Activated CD4-positive, alpha-beta T cell treated with anti-CD3 and anti-CD28 coated beads, Interleukin-2, Interleukin-4, amounts not matched to agents 100 ng/mL and 50 ng/mL, durations not matched to agents 16 hours and 8 hours (primary cell): ENCODE measurements around the gene PITHD1.
"Not testable (repeated sequence)": the region's sequence is repeated elsewhere in the genome, so short reads cannot be mapped to it uniquely, and the experiment has no call there.

Experiments used
- DNase-seq: peaks from one replicate; pipeline ENCODE4 v3.0.0-alpha.2; 2020; ENCODE audit warnings: low spot score

The PITHD1 gene

DNA sequence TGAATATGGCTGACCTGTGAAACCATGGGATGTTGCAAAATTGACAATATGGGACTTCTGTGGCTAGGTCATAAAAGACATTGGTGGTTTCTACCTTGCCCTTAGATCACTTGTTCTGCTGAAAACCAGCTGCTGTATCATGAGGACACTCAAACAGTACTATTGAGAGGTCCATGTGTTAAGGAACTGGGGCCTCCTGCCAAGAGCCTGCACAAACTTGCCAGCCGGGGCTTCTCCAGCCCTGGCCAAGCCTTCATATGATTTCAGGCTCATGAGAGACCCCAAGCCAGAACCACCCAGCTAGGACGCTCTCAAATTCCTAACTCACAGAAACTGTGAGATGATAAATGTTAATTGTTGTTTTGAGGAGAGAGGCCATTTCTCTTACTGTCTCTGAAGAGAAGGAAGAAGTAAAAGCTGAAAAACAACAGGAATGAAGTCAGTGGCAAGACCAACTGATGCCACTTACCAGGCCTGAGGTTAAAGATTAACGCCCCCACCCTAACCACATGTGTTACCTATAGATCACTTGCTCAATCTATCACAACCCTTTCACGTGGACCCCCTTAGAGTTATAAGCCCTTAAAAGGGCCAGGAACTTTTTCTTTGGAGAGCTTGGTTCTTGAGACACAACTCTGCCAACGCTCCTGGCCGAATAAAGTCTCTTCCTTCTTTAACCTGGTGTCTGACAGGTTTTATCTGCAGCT, 3.9 kb upstream of the PITHD1 start:
- no peak for DNase-seq

- no peak for DNase-seq
Observed at GRCh38 chr1:23776217-23776616, 2.0 kb upstream of the PITHD1 start.

- DNase-seq: peak; percentile 34
Observed at GRCh38 chr1:23779826-23780371, 1.7 kb downstream of the PITHD1 start.

- DNase-seq: not testable (repeated sequence)
Observed at GRCh38 chr1:23783141-23783540, 4.9 kb downstream of the PITHD1 start.

- DNase-seq: no peak
Observed at GRCh38 chr1:23784846-23785245, 6.6 kb downstream of the PITHD1 start.

- no peak for DNase-seq
Observed at GRCh38 chr1:23787701-23788100, 9.5 kb downstream of the PITHD1 start.

DNA sequence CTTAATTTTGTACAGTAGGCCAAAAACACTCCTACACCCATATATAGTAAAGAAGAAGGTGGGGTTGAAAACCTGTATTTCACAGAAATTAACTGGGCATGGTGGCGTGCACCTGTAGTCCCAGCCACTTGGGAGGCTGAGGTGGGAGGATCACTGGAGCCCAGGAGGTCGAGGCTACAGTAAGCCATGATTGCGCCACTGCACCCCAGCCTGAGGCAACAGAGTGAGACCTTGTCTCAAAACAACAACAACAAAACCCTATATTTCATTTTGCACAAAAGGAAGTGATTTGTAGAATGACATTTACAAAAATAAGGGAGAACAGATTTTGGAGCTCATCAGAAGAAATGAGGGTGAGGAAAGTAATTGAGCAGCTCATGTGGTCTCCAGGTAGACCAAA, 10.5 kb downstream of the PITHD1 start:
- no peak for DNase-seq

GRCh38 chr1:23790696-23791515, 12.7 kb downstream of the PITHD1 start, which contains the start of gene LYPLA2:
Gene LYPLA2 (plus strand): TSS chr1:23791145. CDS start chr1:23792683, 1,538 bp downstream.
- peak; percentile 92 for DNase-seq

GRCh38 chr1:23791516-23792047, 13.4 kb downstream of the PITHD1 start:
- no peak for DNase-seq

- no peak for DNase-seq
Observed at GRCh38 chr1:23792151-23792945, 14.1 kb downstream of the PITHD1 start.

- no peak for DNase-seq
Observed at GRCh38 chr1:23793018-23793781, 15.0 kb downstream of the PITHD1 start.

GRCh38 chr1:23793861-23794731, 15.9 kb downstream of the PITHD1 start:
- no peak for DNase-seq

DNA sequence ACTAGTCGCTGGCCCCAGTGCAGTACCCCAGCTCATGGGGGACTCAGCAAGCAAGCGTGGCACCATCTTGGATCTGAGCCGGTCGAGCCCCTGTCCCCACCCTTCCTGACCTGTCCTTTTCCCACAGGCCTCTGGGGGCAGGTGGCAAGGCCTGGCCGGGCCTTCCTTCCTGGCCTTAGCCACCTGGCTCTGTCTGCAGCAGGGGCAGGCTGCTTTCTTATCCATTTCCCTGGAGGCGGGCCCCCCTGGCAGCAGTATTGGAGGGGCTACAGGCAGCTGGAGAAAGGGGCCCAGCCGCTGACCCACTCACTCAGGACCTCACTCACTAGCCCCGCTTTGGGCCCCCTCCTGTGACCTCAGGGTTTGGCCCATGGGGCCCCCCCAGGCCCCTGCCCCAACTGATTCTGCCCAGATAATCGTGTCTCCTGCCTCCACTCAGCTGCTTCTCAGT, 16.5 kb downstream of the PITHD1 start:
- not testable (repeated sequence) for DNase-seq

DNA sequence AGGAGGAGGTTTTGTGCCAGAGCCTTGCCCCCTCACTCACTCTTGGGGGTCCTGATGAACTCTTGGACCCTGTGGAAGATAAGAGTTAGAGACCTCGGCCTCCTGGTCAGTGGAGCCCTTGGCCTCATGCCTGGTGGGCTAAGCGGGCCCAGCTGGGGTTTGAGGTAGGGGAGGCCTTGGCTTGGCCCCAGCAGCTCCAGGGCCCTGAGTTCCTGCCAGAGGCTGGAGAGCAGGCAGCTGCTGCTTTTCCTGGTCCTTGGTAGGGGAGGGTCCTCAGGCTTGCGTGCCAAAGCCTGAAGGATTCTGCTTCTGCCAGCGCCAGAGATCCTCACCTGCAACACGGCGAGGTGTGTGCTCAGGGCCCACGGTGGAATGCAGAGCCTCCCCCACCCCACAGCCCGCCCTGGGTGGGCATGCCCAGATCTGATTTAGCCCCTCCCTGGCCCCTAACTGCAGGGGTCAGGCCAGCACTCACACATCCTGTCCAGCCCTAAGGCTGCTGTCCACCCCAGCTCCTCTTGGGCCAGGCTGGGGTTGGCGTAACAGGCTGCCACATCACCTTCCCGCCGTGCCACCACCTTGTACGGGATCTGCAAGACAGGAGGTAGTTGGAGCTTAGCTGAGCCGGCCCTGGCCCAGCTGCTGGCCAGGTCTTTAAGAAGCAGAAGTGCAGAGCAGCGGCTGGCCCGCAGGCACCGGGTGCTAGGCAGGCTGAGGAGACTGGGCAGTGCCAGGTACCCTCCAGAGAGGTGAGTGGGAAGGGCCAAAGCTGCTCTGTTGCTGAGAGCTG, 17.7 kb downstream of the PITHD1 start:
- no peak for DNase-seq

DNA sequence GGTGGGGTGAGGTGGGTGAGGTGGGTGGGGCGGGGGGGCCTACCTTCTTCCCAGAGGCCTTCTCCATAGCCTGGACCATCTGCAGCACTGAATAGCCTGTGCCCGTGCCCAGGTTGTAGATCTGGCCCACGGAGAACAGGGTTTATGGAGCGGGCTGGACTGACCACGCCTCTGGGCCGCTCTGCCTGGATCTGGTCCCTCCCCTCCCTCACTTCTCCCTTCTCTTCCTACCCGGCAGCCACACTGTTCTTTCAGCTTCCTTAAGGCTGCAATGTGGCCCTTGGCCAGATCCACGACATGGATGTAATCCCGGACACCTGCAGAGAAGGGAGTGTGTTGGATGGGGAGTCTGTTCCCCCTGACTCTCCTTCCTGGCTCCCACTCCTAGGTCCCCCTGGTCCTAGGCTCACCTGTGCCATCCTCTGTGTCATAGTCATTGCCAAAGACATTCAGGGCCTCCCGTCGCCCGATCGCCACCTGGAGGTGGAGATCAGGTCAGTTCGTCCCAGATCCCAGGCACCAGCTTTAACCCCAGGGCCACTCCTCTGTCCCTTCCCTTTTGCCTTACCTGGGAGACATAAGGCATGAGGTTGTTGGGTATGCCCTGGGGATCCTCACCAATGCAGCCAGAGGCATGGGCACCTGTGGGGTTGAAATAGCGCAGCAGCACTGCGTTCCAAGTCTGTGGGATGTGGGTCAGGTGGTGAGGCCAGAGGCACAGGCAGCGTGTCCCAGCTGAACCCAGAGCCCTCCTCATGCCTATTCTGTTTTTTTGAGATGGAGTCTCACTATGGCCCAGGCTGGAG, 18.5 kb downstream of the PITHD1 start:
- no peak for DNase-seq

DNA sequence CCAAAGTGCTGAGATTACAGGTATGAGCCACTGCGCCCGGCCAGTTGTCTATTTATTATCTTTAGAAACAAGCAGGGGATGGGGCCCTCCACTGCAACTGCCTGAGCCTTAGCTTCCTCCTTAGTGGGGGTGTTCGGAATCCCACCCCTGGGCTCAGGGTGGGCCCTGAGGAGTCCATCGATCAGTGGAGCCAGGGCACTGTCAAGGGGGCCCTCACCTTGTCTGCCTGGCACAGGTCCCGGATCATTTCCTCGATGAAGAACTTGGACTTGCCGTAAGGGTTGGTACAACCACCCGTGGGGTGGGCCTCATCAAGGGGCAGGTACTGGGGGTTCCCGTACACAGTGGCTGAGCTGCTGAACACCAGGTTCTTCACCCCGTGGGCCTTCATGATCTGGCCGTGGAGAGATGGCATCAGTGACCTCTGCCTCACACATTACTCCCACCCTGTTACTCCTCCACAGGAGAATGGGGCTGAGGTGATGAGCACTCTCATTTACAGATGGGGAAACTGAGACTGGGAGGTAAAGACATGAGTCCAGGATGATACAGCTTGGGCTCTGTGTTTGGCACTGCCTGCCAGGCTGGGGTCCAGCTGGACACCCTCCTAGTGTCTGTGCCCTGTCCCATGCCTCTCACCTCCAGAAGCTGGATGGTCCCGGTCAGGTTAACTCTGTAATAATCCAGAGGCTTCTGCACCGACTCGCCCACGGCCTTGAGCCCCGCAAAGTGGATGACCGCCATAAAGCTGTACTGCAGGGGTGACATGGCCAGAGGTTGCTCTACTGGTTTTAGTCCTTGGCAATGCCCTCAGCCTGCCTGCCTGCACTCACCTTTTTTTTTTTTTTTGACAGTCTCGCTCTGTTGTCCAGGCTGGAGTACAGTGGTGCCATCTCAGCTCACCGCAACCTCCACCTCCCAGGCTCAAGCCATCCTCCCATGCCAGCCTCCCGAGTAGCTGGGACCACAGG, 19.5 kb downstream of the PITHD1 start:
- no peak for DNase-seq

- DNase-seq: no peak
Observed at GRCh38 chr1:23798662-23799142, 20.5 kb downstream of the PITHD1 start.
